OCI-LY3 (cell line): Measurements from ENCODE around the gene WWOX.

Experiments
- CTCF ChIP-seq: fragments of 200-600, 300-600 bp; sonication (generic); IDR thresholded peaks from 2 replicates; pipeline ENCODE4 v1.5.1; 2014; ENCODE audit warnings: antibody characterized with exemption, low read length, low read depth
- EZH2phosphoT487 ChIP-seq: fragments of 200-600 bp; shearing (Covaris generic); IDR thresholded peaks from 2 replicates; pipeline ENCODE4 v1.6.1; 2018; ENCODE audit warnings: antibody characterized with exemption, mixed run types, low read depth

DNA sequence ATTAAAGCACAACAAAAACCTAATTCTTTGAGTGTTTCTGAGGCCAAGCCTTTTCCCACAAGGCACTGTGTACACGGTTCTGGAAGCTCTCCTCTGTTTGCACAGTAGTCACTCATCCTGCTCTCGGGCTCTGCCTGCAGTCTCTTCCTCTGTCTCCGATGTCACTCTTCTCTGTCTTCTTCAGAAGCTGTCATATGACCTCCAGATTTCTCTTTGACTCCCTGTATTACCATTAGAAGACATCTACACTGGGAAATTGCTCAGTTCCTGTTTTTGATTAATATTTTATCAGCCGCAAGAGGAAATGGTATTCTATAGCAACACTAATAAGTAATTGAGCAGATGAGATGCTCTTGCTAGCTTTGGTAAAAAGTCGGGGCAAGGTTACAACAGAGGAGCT lies 422.9 kb downstream of the WWOX start:
- TF ChIP-seq CTCF (no peak), EZH2phosphoT487 (no peak)
